Aorta (tissue), 5 donors: ENCODE data around the gene LAX1. TPM values are rescaled to one million over a fixed set of nuclear protein-coding genes. Genes with fewer than 3 reads are reported as not detected.
"Not testable (repeated sequence)": the region's sequence is repeated elsewhere in the genome, so short reads cannot be mapped to it uniquely, and the experiment has no call there.

Source experiments
- ATAC-seq: fragments of 200-7000 bp; cut with Tn5 transposase; one replicate; pipeline ENCODE4 v1.9.1; 2022; ENCODE audit warnings: moderate library complexity; ENCODE audit not compliant: low FRiP score
- DNase-seq, 2 donors: peaks; one replicate each; pipeline ENCODE4 v3.0.0-alpha.2; 2020
- H3K27ac ChIP-seq, 2 donors: one replicate each; pipeline ENCODE4 v1.5.1; 2013; ENCODE audit warnings: low read length in 2 of 2, mild to moderate bottlenecking in 2 of 2, moderate library complexity in 2 of 2, control low read depth in 1 of 2, inconsistent platforms in 1 of 2, low read depth in 1 of 2
- H3K27me3 ChIP-seq, 2 donors: one replicate each; pipeline ENCODE4 v1.6.1; 2013; ENCODE audit warnings: control low read depth in 1 of 2, low read length in 1 of 2, mild to moderate bottlenecking in 1 of 2, moderate library complexity in 1 of 2; ENCODE audit not compliant: insufficient read depth in 2 of 2, control insufficient read depth in 1 of 2
- H3K36me3 ChIP-seq, 2 donors: one replicate each; pipeline ENCODE4 v1.6.1; 2013; ENCODE audit warnings: control low read depth in 1 of 2, low read length in 1 of 2, mild to moderate bottlenecking in 1 of 2; ENCODE audit not compliant: insufficient read depth in 2 of 2, control insufficient read depth in 1 of 2
- H3K4me1 ChIP-seq, 2 donors: one replicate each; pipeline ENCODE4 v1.6.1; 2013; ENCODE audit warnings: low read length in 2 of 2, control low read depth in 1 of 2, mild to moderate bottlenecking in 1 of 2, moderate library complexity in 1 of 2; ENCODE audit not compliant: insufficient read depth in 2 of 2, control insufficient read depth in 1 of 2
- H3K4me3 ChIP-seq, 2 donors: one replicate each; pipeline ENCODE4 v1.5.1; 2013; ENCODE audit warnings: low read length in 2 of 2, control low read depth in 1 of 2, mild to moderate bottlenecking in 1 of 2
- H3K9me3 ChIP-seq: one replicate; pipeline ENCODE4 v1.6.1; 2013; ENCODE audit warnings: mild to moderate bottlenecking, low read length; ENCODE audit not compliant: control insufficient read depth
- WGBS, 2 donors: extraction: QIAGEN DNeasy Blood & Tissue Kit; methylation state at CpG; one replicate each; pipeline ENCODE4 v1.1.7; 2013; 5-methylcytosine and 5-hydroxymethylcytosine counted together
- intact Hi-C, 2 donors: fragments of 100-400 bp; cut with DNase I; formaldehyde crosslinking; loops; one replicate each; pipeline versions ENCODE4 v1.14.2 to v1.15.0; 2022
- polyA plus RNA-seq, 2 donors: library from polyadenylated mRNA; stranded (reverse); fragments of 200-250 nt; gene quantifications; one replicate each; pipeline ENCODE4 v1.2.3, GENCODE V29; 2013
- total RNA-seq, 2 donors: library from RNA; stranded (reverse); fragmentation: NEBNext Ultra II Directional; extraction: Animal tissue kit (Norgen Biotek cat#: 25700); gene quantifications; one replicate each; pipeline ENCODE4 v1.2.1, GENCODE V29; 2021
- donor health status: healthy with polysubstance abuse.
- donor health status: Bipolar disorder and iron deficiency.
- donor health status: DM: no; HTN: no; CAD: no.
- donor health status: DM: no; HTN: no; CAD: no.
- donor health status: DM: yes; HTN: yes; CAD: no.

LAX1 gene
- total and polyA plus RNA-seq, 4 donors = 0.84 to 2.2 (median 1.1) TPM; not detected in 1

DNA sequence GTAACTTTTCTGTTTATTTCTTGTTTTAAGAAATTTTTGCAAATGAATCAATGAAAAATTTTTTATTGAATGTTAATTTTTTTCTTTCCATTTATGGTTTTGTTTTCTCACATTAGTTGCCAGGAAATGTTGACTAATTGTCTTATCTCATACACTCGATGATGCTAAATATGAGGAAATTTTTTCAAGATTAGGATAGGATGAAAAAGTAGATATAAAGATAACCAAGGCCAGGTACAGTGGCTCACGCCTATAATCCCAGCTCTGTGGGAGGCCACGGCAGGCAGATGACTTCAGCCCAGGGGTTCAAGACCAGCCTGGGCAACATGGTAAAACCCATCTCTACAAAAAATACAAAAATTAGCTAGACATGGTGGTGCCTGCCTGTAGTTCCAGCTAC, 12.6 kb downstream of the LAX1 start:
- intact Hi-C loops = no loop called here
- DNase-seq (no peak), ATAC-seq (no peak)
- 58 to 73% methylated on average over 3 of the region's 3 CpGs for WGBS, 2 donors
- Histone ChIP-seq H3K27me3 (no peaks in the 10 kb centered on the region), H3K27ac (no peak overlapping the region), H3K9me3 (no peaks in the 10 kb centered on the region), H3K4me3 (no peak overlapping the region), H3K36me3 (no peaks in the 10 kb centered on the region), H3K4me1 (no peaks in the 10 kb centered on the region)

DNA sequence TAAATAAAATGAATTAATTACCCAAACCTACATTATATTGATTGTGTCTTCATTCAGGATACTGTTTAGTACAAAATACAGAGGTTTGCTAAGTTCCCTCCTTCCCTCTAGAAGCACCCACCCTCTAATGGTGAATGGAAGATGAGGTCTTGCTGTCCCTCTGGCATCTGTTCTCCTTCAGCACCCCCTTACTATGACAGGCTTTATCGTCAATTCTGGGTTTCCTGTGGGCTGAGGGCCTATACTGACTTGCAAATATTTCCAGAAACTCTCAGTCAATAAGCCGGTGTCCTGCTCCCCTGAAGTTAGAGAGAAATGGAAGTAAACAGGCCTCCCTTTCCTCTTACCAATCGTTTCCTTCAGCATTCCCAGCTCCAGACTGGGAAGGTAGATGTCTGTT, 13.2 kb downstream of the LAX1 start:
- 88 to 90% methylated on average over 3 of the region's 3 CpGs for WGBS, 2 donors
- no peak overlapping the region for H3K4me3 ChIP-seq
- H3K27ac ChIP-seq = no peak overlapping the region
- intact Hi-C loops = no loop called here
- H3K27me3 ChIP-seq = no peaks in the 10 kb centered on the region
- ATAC-seq = no peak
- H3K9me3 ChIP-seq = no peaks in the 10 kb centered on the region
- no peak for DNase-seq
- no peaks in the 10 kb centered on the region for H3K36me3 ChIP-seq
- no peaks in the 10 kb centered on the region for H3K4me1 ChIP-seq

DNA sequence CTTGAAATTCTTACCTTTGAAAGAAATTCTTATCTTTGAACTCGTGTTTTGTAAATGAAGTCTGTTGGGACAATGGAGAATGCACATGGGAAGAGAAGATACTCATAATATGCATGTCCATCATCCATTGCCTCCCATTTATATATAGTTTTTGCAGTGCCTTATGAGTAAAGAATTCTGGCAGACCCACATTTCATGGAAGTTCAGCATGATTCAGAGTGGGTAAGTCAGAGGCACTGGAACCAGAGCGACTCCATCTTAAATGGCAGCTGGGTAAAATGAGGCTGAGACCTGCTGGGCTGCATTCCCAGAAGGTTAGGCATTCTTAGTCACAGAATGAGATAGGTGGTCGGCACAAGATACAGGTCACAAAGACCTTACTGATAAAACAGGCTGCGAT, 13.8 kb downstream of the LAX1 start:
- Histone ChIP-seq H3K4me1 (no peaks in the 10 kb centered on the region), H3K27me3 (no peaks in the 10 kb centered on the region), H3K27ac (no peak overlapping the region), H3K9me3 (no peaks in the 10 kb centered on the region), H3K36me3 (no peaks in the 10 kb centered on the region), H3K4me3 (no peak overlapping the region)
- ATAC-seq (no peak), DNase-seq (no peak)
- intact Hi-C loops = no loop called here
- 90 to 92% methylated on average over 4 of the region's 4 CpGs for WGBS, 2 donors

DNA sequence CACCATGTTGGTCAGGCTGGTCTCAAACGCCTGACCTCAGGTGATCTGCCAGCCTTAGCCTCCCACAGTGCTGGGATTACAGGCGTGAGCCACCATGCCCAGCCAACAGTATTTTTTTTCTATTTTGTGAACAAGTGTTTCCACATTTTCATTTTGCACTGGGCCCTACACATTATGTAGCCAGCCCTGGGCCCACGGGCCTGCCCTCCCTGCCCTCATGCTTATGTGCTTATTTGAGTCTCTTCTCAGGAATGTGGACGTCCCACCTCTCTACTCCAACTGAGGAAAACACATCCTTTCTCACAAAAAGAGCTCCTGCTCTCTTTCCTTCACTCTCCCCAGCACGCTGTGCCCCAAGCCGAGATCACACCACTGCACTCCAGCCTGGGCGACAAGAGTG, 17.0 kb downstream of the LAX1 start:
- Histone ChIP-seq H3K4me1 (no peaks in the 10 kb centered on the region), H3K27me3 (no peaks in the 10 kb centered on the region), H3K36me3 (no peaks in the 10 kb centered on the region), H3K27ac (no peak overlapping the region), H3K9me3 (no peaks in the 10 kb centered on the region), H3K4me3 (no peak overlapping the region)
- ATAC-seq (no peak), DNase-seq (no peak)
- WGBS, 2 donors = 87 to 93% methylated on average over 7 of the region's 7 CpGs
- intact Hi-C loops = no loop called here

DNA sequence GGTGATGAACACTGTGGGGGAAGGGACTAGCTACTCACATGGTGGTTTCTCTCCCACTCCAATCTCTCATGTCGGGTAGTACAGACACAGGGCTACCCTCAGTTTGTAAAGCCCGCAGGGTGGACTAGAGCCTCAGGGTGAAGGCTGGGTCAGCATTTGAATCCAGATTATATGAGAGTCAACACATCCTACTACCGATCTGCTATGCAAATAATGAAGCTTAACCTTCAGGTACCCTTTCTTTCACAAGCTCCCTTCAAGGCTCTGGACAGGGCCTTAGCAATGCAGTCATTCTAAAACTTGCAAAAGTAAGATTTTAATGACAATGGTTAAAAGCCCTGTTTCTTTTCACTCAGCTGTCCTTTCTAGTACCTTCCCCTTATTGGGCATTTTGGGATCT, 25.0 kb downstream of the LAX1 start:
- 83 to 87% methylated on average over 3 of the region's 3 CpGs for WGBS, 2 donors
- no peaks in the 10 kb centered on the region for H3K9me3 ChIP-seq
- H3K4me3 ChIP-seq = no peak overlapping the region
- DNase-seq (no peak), ATAC-seq (no peak)
- intact Hi-C loops = no loop called here
- no peak overlapping the region for H3K27ac ChIP-seq
- H3K27me3 ChIP-seq = no peaks in the 10 kb centered on the region
- no peaks in the 10 kb centered on the region for H3K36me3 ChIP-seq
- no peaks in the 10 kb centered on the region for H3K4me1 ChIP-seq

DNA sequence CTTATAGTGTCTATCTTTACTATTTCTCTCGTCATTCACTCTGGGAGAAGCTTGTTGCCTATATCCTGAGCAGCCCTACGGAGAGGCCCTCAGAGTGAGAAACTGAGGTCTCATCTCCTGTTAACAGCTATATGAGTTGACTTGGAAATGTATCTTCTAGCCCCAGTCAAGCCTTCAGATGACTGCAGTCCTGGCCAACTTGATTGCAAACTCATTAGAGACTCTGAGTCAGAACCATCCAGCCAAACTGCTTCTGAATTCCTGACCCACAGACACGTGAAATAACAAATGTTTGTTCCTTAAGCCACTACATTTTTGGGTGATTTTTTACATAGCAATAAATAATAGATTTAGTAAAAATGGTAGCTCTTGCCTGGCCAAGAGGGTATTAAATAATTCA, 26.5 kb downstream of the LAX1 start:
- Histone ChIP-seq H3K9me3 (no peaks in the 10 kb centered on the region), H3K4me1 (no peaks in the 10 kb centered on the region), H3K4me3 (no peak overlapping the region), H3K27me3 (no peaks in the 10 kb centered on the region), H3K27ac (no peak overlapping the region), H3K36me3 (no peaks in the 10 kb centered on the region)
- WGBS, 2 donors = 84 to 92% methylated on average over 3 of the region's 3 CpGs
- intact Hi-C loops = no loop called here
- ATAC-seq = no peak
- no peak for DNase-seq

DNA sequence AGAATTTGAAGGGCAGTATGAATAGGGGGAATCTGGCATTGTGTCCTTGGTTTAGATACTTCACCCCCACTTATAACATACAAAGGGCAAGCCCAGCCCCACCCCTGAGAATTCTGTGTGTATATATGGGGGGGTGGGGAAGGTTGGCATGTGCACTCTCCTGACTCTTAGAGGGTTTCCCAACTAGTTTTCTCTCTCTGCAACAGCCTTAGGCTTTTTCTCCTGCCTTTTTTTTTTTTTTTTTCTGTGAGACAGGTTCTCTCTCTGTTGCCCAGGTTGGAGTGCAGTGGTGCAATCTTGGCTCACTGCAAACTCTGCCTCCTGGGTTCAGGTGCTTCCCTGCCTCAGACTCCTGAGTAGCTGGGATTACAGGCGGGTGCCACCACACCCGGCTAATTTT, 27.5 kb downstream of the LAX1 start:
- WGBS, 2 donors = 91 to 96% methylated on average over 2 of the region's 2 CpGs
- intact Hi-C loops = no loop called here
- Histone ChIP-seq H3K4me1 (no peaks in the 10 kb centered on the region), H3K27ac (no peak overlapping the region), H3K4me3 (no peak overlapping the region), H3K27me3 (no peaks in the 10 kb centered on the region), H3K9me3 (no peaks in the 10 kb centered on the region), H3K36me3 (no peaks in the 10 kb centered on the region)
- DNase-seq (no peak), ATAC-seq (no peak)

DNA sequence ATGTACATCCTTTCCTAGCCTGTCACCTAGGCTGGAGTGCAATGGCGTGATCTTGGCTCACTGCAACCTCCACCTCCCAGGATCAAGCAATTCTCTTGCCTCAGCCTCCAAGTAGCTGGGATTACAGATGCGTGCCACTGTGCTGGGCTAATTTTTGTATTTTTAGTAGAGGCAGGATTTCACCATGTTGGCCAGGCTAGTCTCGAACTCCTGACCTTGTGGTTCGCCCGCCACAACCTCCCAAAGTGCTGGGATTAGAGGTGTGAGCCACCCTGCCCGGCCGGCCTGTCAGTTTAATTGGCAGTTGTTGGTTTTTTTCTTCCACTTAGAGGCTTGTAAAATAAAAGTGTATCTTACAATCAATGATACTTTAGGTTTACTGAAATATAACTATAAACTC, 28.6 kb downstream of the LAX1 start:
- ATAC-seq, H3K9me3 ChIP-seq, H3K36me3 ChIP-seq, H3K4me3 ChIP-seq, H3K4me1 ChIP-seq, DNase-seq, H3K27ac ChIP-seq, H3K27me3 ChIP-seq, intact Hi-C loops: not testable (repeated sequence)
- 96 to 98% methylated on average over 7 of the region's 7 CpGs for WGBS, 2 donors

DNA sequence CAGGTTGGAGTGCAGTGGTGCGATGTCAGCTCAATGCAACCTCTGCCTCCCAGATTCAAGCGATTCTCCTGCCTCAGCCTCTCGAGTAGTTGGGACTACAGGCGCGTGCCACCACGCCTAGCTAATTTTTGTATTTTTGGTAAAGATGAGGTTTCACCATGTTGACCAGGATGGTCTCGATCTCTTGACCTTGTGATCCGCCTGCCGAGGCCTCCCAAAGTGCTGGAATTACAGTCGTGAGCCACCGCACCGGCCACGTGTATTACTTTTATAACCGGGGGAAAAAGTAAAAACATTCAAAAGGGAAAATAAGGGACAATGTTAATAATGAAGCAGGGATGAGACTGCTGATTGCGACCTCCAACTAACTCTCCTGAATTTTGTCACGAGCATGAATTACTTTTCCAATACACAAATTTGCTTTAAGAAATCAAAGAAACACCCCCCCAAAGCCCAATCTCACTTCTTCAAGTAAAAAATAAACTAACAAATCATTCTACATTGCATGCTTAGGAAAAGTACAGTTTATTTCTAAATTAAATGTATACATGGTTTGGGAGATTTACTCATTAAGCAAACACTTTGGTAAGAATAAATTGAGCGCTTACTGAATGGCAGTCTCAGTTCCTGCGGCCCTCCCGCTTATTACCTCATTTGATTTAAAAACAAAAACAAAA, 29.9 kb downstream of the LAX1 start:
- no peak overlapping the region for H3K27ac ChIP-seq
- H3K4me1 ChIP-seq = peaks cover 3 to 13% of the 10 kb centered on the region in 2 donors
- ATAC-seq = no peak
- no peak for DNase-seq
- no peak overlapping the region for H3K4me3 ChIP-seq
- H3K27me3 ChIP-seq = no peaks in the 10 kb centered on the region
- intact Hi-C loops = loop anchor here in 1 of 2 donors (5.0 kb wide), 1 partner anchor 67 kb away; the partner anchor contains the start of gene SNRPE
- H3K36me3 ChIP-seq = no peaks in the 10 kb centered on the region
- H3K9me3 ChIP-seq = no peaks in the 10 kb centered on the region
- 74 to 77% methylated on average over 19 of the region's 19 CpGs for WGBS, 2 donors
